Neutrophil (primary cell): ENCODE results near the gene CCSER1.

Experiments used
- H3K27ac ChIP-seq: fragments of 200-600 bp; sonication (generic); 2 replicates; pipeline ENCODE4 v1.5.1; 2016; ENCODE audit warnings: mild to moderate bottlenecking, moderate library complexity
- H3K27me3 ChIP-seq: fragments of 200-600 bp; sonication (generic); 2 replicates; pipeline ENCODE4 v1.6.0; 2016; ENCODE audit warnings: mild to moderate bottlenecking
- H3K36me3 ChIP-seq: fragments of 200-600 bp; sonication (generic); 2 replicates; pipeline ENCODE4 v1.5.1; 2017
- H3K4me1 ChIP-seq, 2 experiments: fragments of 200-600 bp in 1 of 2; sonication (generic) in 1 of 2; 1 replicate in 1 of 2; 2 replicates in 1 of 2; pipeline versions ENCODE4 v1.5.1 to v1.6.1; 2013 to 2016; ENCODE audit warnings: low read depth in 1 of 2, low read length in 1 of 2, mild to moderate bottlenecking in 1 of 2, moderate library complexity in 1 of 2; ENCODE audit not compliant: control insufficient read depth in 1 of 2, insufficient read depth in 1 of 2
- H3K4me3 ChIP-seq, 2 experiments: fragments of 200-600 bp in 1 of 2; sonication (generic) in 1 of 2; 1 replicate in 1 of 2; 2 replicates in 1 of 2; pipeline ENCODE4 v1.5.1; 2013 to 2016; ENCODE audit warnings: low read depth in 1 of 2, low read length in 1 of 2, mild to moderate bottlenecking in 1 of 2, moderate library complexity in 1 of 2
- H3K9me3 ChIP-seq: fragments of 200-600 bp; sonication (generic); 2 replicates; pipeline ENCODE4 v1.5.1; 2016
- TF ChIP-seq, protein P1 (sequence below): fragments of 200-600 bp; sonication (generic); IDR thresholded peaks from 2 replicates; pipeline ENCODE4 v1.5.1; 2016; ENCODE audit warnings: antibody characterized with exemption

The CCSER1 gene

DNA sequence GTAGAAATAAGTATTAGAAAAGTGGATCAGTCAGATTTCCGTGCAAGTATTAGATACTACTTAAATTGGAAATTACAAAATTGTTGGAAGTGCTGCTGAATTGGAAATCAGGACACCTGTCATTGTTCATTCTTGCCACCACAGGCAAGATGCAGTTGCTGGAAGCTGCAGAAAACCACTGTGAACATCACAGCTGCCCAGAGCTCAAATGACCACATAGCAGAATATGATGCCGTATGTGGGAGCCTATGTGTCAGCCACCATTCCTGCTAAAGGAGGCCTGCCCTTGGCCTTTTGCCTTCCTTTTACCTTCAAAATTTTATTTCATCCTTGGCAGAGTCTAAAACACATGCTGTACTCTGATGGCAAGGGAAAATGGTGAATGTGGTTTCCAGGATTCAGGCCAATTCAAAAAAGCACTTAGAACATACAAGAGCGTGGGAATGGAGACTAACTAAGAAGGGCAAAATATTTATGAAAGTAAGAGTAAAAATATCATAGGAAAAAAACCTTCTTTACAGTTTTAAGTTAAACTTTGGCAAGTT, 1171.0 kb downstream of the CCSER1 start:
- Histone ChIP-seq H3K4me3 (no peak overlapping the region), H3K27me3 (no peaks in the 10 kb centered on the region), H3K36me3 (no peaks in the 10 kb centered on the region), H3K9me3 (no peaks in the 10 kb centered on the region), H3K27ac (no peak overlapping the region), H3K4me1 (no peaks in the 10 kb centered on the region)
- TF ChIP-seq, protein P1, sequence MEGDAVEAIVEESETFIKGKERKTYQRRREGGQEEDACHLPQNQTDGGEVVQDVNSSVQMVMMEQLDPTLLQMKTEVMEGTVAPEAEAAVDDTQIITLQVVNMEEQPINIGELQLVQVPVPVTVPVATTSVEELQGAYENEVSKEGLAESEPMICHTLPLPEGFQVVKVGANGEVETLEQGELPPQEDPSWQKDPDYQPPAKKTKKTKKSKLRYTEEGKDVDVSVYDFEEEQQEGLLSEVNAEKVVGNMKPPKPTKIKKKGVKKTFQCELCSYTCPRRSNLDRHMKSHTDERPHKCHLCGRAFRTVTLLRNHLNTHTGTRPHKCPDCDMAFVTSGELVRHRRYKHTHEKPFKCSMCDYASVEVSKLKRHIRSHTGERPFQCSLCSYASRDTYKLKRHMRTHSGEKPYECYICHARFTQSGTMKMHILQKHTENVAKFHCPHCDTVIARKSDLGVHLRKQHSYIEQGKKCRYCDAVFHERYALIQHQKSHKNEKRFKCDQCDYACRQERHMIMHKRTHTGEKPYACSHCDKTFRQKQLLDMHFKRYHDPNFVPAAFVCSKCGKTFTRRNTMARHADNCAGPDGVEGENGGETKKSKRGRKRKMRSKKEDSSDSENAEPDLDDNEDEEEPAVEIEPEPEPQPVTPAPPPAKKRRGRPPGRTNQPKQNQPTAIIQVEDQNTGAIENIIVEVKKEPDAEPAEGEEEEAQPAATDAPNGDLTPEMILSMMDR = no peak

DNA sequence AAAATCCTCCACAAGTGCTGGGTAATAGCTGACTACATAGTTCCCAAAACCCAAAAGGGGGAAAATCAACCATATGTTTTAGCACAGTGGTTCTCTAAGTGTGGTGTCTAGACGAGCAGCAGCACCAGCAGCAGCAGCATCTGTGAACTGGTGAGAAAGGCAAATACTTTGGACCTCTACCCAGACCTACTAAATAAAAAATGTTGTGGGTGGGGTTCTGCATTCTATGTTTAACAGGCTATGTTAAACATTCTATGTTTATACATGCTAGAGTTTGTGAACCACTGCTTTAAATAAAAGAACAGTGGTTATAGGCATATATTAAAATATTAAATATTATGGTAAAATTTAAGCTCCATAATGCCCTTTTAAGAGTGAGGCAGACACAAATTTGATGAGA, 1171.6 kb downstream of the CCSER1 start:
- no peaks in the 10 kb centered on the region for H3K9me3 ChIP-seq
- no peaks in the 10 kb centered on the region for H3K36me3 ChIP-seq
- H3K4me1 ChIP-seq = no peaks in the 10 kb centered on the region
- TF ChIP-seq, protein P1 = no peak
- H3K27ac ChIP-seq = no peak overlapping the region
- no peaks in the 10 kb centered on the region for H3K27me3 ChIP-seq
- no peak overlapping the region for H3K4me3 ChIP-seq

DNA sequence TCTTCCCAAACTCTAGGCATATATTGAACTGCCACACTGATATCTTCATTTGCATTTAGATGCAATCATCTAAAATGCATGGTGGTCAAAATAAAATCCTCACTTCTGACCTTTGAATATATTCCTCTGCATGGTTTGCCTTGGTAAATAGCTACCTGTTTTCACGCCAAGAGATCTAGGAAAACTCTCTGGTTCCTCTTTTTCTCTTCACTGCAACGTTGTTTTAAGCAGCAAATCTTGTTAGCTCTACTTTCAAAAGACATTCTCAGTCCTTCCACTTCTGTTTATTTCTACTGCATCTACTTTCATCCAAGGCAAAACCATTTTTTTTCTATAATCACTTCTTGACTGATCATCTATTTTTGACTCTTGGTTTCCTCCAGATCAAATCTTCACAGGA, 1174.9 kb downstream of the CCSER1 start:
- no peaks in the 10 kb centered on the region for H3K4me1 ChIP-seq
- H3K27ac ChIP-seq = no peak overlapping the region
- no peaks in the 10 kb centered on the region for H3K36me3 ChIP-seq
- H3K9me3 ChIP-seq = no peaks in the 10 kb centered on the region
- H3K4me3 ChIP-seq = no peak overlapping the region
- TF ChIP-seq, protein P1 = no peak
- no peaks in the 10 kb centered on the region for H3K27me3 ChIP-seq

DNA sequence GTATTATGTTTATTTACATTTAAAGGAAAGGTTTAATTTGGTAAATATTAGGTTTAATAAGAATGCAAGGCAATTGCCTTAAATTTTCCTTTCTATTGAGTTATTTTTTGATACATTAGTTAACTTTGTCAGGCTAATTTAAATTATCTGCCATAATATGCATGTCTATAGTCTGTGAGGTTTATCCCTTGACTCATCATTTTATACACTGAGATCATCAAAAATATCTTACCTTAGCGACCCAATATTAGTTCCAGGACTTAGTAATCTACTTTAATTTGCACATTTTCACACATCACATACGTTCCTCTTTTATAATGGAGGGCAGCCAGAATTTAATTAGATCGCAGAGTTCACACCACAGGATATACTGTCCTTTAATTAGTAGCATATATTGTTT, 1177.1 kb downstream of the CCSER1 start:
- H3K4me1 ChIP-seq = no peaks in the 10 kb centered on the region
- TF ChIP-seq, protein P1 = no peak
- H3K36me3 ChIP-seq = no peaks in the 10 kb centered on the region
- no peak overlapping the region for H3K27ac ChIP-seq
- no peaks in the 10 kb centered on the region for H3K9me3 ChIP-seq
- H3K27me3 ChIP-seq = no peaks in the 10 kb centered on the region
- H3K4me3 ChIP-seq = no peak overlapping the region

DNA sequence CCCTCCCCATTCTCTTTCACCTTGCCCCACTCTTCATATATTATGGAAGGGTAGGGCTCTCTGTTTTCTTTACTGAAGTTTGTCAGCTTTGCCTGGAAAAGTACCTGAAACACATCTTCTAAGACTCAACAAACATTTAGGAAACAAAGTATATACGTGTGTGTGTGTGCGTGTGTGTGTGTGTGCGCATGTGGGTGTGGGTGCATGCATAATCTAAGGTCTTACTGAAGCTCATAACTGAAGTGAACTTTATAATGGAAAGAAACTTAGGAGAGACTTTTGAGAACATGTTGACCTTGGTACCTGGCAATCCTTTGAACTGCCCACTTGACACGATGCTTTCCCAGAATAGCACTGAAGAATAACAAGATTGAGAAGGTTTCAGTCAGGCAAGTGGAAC, 1190.2 kb downstream of the CCSER1 start:
- H3K27ac ChIP-seq = no peak overlapping the region
- H3K27me3 ChIP-seq = no peaks in the 10 kb centered on the region
- H3K4me3 ChIP-seq = no peak overlapping the region
- H3K36me3 ChIP-seq = no peaks in the 10 kb centered on the region
- TF ChIP-seq, protein P1 = no peak
- no peaks in the 10 kb centered on the region for H3K9me3 ChIP-seq
- H3K4me1 ChIP-seq = no peaks in the 10 kb centered on the region
